LNCaP clone FGC (cell line): Measurements from ENCODE around the gene C5orf63.
"Not testable (repeated sequence)": the region's sequence is repeated elsewhere in the genome, so short reads cannot be mapped to it uniquely, and the experiment has no call there.

Experiments used
- DNase-seq: peaks from one replicate; pipeline ENCODE4 v3.0.0-alpha.2; 2011; ENCODE audit warnings: low read depth
- H3K4me3 ChIP-seq: 2 replicates; pipeline ENCODE4 v1.5.1; 2011; ENCODE audit warnings: mild to moderate bottlenecking, low read depth, low read length, control low read depth
- CTCF ChIP-seq: IDR thresholded peaks from 2 replicates; pipeline ENCODE4 v1.5.1; 2012; ENCODE audit warnings: mild to moderate bottlenecking; ENCODE audit not compliant: control insufficient read depth, insufficient read depth; ENCODE audit errors: extremely low read depth

The C5orf63 gene

GRCh38 chr5:127026166-127026565, 47.1 kb downstream of the C5orf63 start:
- no peak for TF ChIP-seq CTCF
- DNase-seq: no peak
- H3K4me3 ChIP-seq: no peak overlapping the region

- H3K4me3 ChIP-seq: no peak overlapping the region
- no peak for DNase-seq
- TF ChIP-seq CTCF: no peak
Measured at GRCh38 chr5:127025467-127025866, 47.8 kb downstream of the C5orf63 start.

- DNase-seq: no peak
- H3K4me3 ChIP-seq: no peak overlapping the region
- TF ChIP-seq CTCF: no peak
Measured at GRCh38 chr5:127024821-127025220, 48.5 kb downstream of the C5orf63 start.

GRCh38 chr5:127023552-127024191, 49.6 kb downstream of the C5orf63 start:
- H3K4me3 ChIP-seq, DNase-seq: not testable (repeated sequence)

GRCh38 chr5:127022846-127023245, 50.5 kb downstream of the C5orf63 start:
- no peak overlapping the region for H3K4me3 ChIP-seq
- TF ChIP-seq CTCF: no peak
- no peak for DNase-seq

- TF ChIP-seq CTCF: no peak
- H3K4me3 ChIP-seq: no peak overlapping the region
- DNase-seq: no peak
Measured at GRCh38 chr5:127019928-127020327, 53.4 kb downstream of the C5orf63 start.

GRCh38 chr5:127016722-127017121, 56.6 kb downstream of the C5orf63 start:
- not testable (repeated sequence) for DNase-seq, H3K4me3 ChIP-seq

GRCh38 chr5:127015716-127016115, 57.6 kb downstream of the C5orf63 start:
- H3K4me3 ChIP-seq: no peak overlapping the region
- no peak for TF ChIP-seq CTCF
- no peak for DNase-seq
